ENCODE results near the gene ALG2.

The ALG2 gene

GRCh38 chr9:99190597-99191283, 31.0 kb downstream of the ALG2 start:
- no peak for DNase-seq

GRCh38 chr9:99189887-99190596, 31.7 kb downstream of the ALG2 start:
- no peak for DNase-seq

GRCh38 chr9:99189186-99189585, 32.6 kb downstream of the ALG2 start:
- DNase-seq: no peak

GRCh38 chr9:99187311-99187710, 34.4 kb downstream of the ALG2 start:
- DNase-seq: no peak

- DNase-seq: no peak
These were observed 35.8 kb downstream of the ALG2 start for GRCh38 chr9:99185934-99186333.

GRCh38 chr9:99185348-99185632, 36.5 kb downstream of the ALG2 start:
- no peak for DNase-seq

GRCh38 chr9:99184475-99185347, 37.0 kb downstream of the ALG2 start:
- DNase-seq: peak; percentile 82

GRCh38 chr9:99184110-99184474, 37.6 kb downstream of the ALG2 start:
- DNase-seq: no peak

GRCh38 chr9:99183616-99184015, 38.1 kb downstream of the ALG2 start:
- no peak for DNase-seq

GRCh38 chr9:99182356-99182755, 39.4 kb downstream of the ALG2 start:
- no peak for DNase-seq

GRCh38 chr9:99181621-99182020, 40.1 kb downstream of the ALG2 start:
- DNase-seq: no peak

GRCh38 chr9:99181206-99181605, 40.5 kb downstream of the ALG2 start:
- DNase-seq: no peak

- DNase-seq: no peak
These were observed 41.1 kb downstream of the ALG2 start for GRCh38 chr9:99180662-99181061.

GRCh38 chr9:99180199-99180598, 41.5 kb downstream of the ALG2 start:
- no peak for DNase-seq

- DNase-seq: no peak
These were observed 42.5 kb downstream of the ALG2 start for GRCh38 chr9:99178912-99179872.

GRCh38 chr9:99177576-99178366, 44.0 kb downstream of the ALG2 start:
- DNase-seq: no peak

GRCh38 chr9:99176527-99177013, 45.2 kb downstream of the ALG2 start:
- DNase-seq: no peak

GRCh38 chr9:99173570-99174504, 47.9 kb downstream of the ALG2 start:
- no peak for DNase-seq

GRCh38 chr9:99172124-99173091, 49.3 kb downstream of the ALG2 start:
- DNase-seq: no peak
